Naive thymus-derived CD8-positive, alpha-beta T cell (primary cell): Measurements from ENCODE around the gene PPP2R5C. TPM values are rescaled to one million over a fixed set of nuclear protein-coding genes. Genes with fewer than 3 reads are reported as not detected.

Experiments
- ATAC-seq, 2 donors: fragments of 150-1000 bp; cut with Tn5 transposase in 1 of 2; sonication (Bioruptor Pico), chemical (Tn5 transposase) in 1 of 2; 1 replicate in 1 of 2; 2 replicates in 1 of 2; pipeline ENCODE4 v1.10.0; 2021; ENCODE audit warnings: mild to moderate bottlenecking in 2 of 2, moderate library complexity in 2 of 2
- POLR2A ChIA-PET: fragments of 350-600 bp; sonication (Branson Sonifier 250); formaldehyde crosslinking; loops from one replicate; lab custom pipeline; 2021; ENCODE audit warnings: antibody characterized with exemption; lab: Charles Lee
- DNase-seq, 10 donors: peaks; one replicate each; pipeline versions ENCODE4 v3.0.0 to v3.0.0-alpha.2; 2020 to 2022
- H3K27ac Mint-ChIP-seq, 10 donors: one replicate each; pipeline ENCODE4 v1.8.0; 2020 to 2022; ENCODE audit warnings: mild to moderate bottlenecking in 10 of 10, mixed read lengths in 10 of 10, moderate library complexity in 4 of 10, inconsistent platforms in 1 of 10
- H3K27me3 Mint-ChIP-seq, 5 donors: one replicate each; pipeline ENCODE4 v1.8.0; 2021 to 2022; ENCODE audit warnings: mixed read lengths in 5 of 5
- H3K36me3 Mint-ChIP-seq, 3 donors: one replicate each; pipeline ENCODE4 v1.8.0; 2020 to 2022; ENCODE audit warnings: mixed read lengths in 3 of 3, mild to moderate bottlenecking in 2 of 3, inconsistent platforms in 1 of 3
- H3K4me1 Mint-ChIP-seq, 4 donors: one replicate each; pipeline ENCODE4 v1.8.0; 2021 to 2022; ENCODE audit warnings: mixed read lengths in 4 of 4
- H3K4me3 Mint-ChIP-seq, 10 donors: one replicate each; pipeline ENCODE4 v1.8.0; 2020 to 2022; ENCODE audit warnings: mild to moderate bottlenecking in 10 of 10, mixed read lengths in 10 of 10, moderate library complexity in 6 of 10, inconsistent platforms in 1 of 10
- H3K9me3 Mint-ChIP-seq, 9 donors: one replicate each; pipeline ENCODE4 v1.8.0; 2020 to 2022; ENCODE audit warnings: mixed read lengths in 9 of 9, mild to moderate bottlenecking in 3 of 9, inconsistent platforms in 1 of 9, moderate library complexity in 1 of 9
- polyA plus RNA-seq, 3 donors: library from polyadenylated mRNA; unstranded; fragments of 300-500 nt; fragmentation: Illumina TruSeq; gene quantifications; one replicate each; pipeline ENCODE4 v1.2.3, GENCODE V29; 2021
- total RNA-seq, 8 experiments: library from RNA in 2 of 8; stranded (reverse) in 2 of 8; gene quantifications; one replicate each; pipeline ENCODE4 v1.2.3 and lab custom pipeline; 2021 to 2026

The PPP2R5C gene
- total and polyA plus RNA-seq, 5 experiments from 2014 or later, result 143 to 418 (median 237) TPM

DNA sequence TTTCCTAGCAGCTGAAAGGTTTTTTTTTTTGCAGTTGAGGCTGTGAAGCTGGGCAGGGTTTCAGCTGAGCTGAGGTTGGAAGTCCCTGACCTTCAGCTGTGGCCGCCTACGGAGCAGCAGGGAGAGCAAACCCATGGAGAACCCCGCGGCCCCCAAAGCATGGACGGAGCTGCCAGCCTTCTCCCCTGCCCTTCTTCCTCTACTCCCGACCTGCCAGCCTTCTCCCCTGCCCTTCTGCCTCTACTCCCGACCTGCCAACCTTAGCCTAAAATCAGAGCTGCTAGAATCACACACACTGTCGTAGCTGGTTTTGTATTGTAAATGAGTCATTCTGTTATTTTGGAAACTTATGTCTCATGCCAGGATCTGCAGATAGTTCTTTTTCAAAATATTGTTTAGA lies 74.6 kb downstream of the PPP2R5C start:
- Mint-ChIP-seq H3K27me3 (no peaks in the 10 kb centered on the region), H3K4me3 (peak overlapping the region in 6 of 10 donors; percentile 1 to 56 (median 17)), H3K27ac (peak overlapping the region in 8 of 10 donors; percentile 28 to 97 (median 78)), H3K4me1 (peaks cover 42 to 93% (median 90%) of the 10 kb centered on the region in 4 donors), H3K36me3 (peaks cover 0 to 58% (median 2%) of the 10 kb centered on the region in 3 donors), H3K9me3 (no peaks in the 10 kb centered on the region)
- POLR2A ChIA-PET, result interaction anchor here (1.0 to 5.6 kb wide), 3 partner anchors 8 to 27 kb away, joined by 5 to 34 read pairs (median 13); no protein-coding TSS in a partner anchor
- ATAC-seq (no peak), DNase-seq (no peak)

DNA sequence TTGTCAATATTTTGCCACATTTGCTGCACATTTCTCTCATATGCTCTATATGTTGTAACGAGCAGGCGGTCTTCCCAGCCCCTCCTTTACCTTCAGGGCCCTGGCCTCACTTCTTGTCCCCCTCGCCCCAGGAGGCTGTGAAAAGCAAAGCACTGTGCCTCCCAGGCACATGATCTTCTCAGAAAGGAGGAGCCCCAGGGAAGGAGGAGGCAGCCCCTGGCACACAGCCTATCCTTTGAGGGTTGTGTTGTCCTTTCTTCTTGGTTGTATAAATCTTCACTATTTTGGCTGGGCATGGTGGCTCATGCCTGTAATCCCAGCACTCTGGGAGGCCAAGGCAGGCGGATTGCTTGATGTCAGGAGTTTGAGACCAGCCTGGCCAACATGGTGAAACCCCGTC lies 77.0 kb downstream of the PPP2R5C start:
- POLR2A ChIA-PET, result interaction anchor here (0.7 kb wide), 2 partner anchors 128 to 703 kb away, joined by 3 to 4 read pairs; no protein-coding TSS in a partner anchor
- peaks cover 0 to 40% (median 3%) of the 10 kb centered on the region in 3 donors for H3K36me3 Mint-ChIP-seq
- ATAC-seq, result no peak

DNA sequence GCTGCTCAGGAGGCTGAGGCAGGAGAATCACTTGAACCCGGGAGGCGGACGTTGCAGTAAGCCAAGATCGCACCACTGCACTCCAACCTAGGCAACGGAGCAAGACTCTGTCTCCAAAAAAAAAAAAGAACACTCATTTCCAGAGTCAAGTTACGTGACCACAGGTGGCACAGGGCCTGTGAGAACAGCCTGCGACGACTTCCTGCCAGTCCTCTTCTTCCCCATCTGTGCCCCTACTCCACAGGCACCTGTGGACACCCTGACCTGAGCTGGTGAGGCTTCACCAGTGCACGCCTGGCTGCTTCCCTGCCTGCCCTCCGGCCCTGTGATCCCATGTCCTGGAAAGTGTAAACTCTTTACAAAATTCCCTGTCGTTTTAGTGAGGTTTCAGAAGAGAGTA lies 77.7 kb downstream of the PPP2R5C start:
- H3K27me3 Mint-ChIP-seq, result no peaks in the 10 kb centered on the region
- H3K4me3 Mint-ChIP-seq, result peak overlapping the region in 9 of 10 donors; percentile 62 to 89 (median 79)
- peak overlapping the region; percentile 88 to 97 (median 95) for H3K27ac Mint-ChIP-seq
- POLR2A ChIA-PET, result interaction anchor here (0.6 to 0.7 kb wide), 2 partner anchors 29 to 68 kb away, joined by 3 to 4 read pairs; no protein-coding TSS in a partner anchor
- DNase-seq, result peak in 7 of 10 donors; percentile 21 to 55 (median 43)
- H3K4me1 Mint-ChIP-seq, result peaks cover 48 to 93% (median 91%) of the 10 kb centered on the region in 4 donors
- no peaks in the 10 kb centered on the region for H3K9me3 Mint-ChIP-seq
- peaks cover 0 to 39% (median 3%) of the 10 kb centered on the region in 3 donors for H3K36me3 Mint-ChIP-seq
- ATAC-seq, result peak; percentile 62 to 69

More for the DNA sequence above, 77.0 kb downstream of the PPP2R5C start:
- no peaks in the 10 kb centered on the region for H3K27me3 Mint-ChIP-seq
- H3K27ac Mint-ChIP-seq, result peak overlapping the region; percentile 73 to 97 (median 94)
- peaks cover 44 to 92% (median 89%) of the 10 kb centered on the region in 4 donors for H3K4me1 Mint-ChIP-seq
- no peak for DNase-seq
- peak overlapping the region in 7 of 10 donors; percentile 1 to 89 (median 69) for H3K4me3 Mint-ChIP-seq
- no peaks in the 10 kb centered on the region for H3K9me3 Mint-ChIP-seq

DNA sequence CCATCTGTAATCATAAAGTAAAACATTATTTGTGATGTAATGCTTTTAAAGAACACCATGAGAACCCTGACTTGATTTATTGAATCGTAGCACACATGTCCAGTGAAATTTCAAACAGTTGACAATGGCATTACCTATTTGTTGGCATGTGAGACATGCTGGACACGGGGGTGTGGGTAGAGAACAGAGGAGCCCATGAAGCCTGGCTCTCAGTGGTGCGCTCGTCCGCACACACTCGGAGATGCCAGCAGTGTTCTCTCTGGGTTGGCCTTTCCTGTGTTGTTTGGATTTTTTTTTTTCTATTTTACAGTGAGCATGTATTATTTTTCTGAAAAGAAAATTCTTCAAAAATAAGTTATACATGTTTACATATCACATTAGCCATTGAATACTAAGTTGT lies 78.2 kb downstream of the PPP2R5C start:
- peak overlapping the region; percentile 88 to 97 (median 95) for H3K27ac Mint-ChIP-seq
- POLR2A ChIA-PET, result interaction anchor here (0.6 to 1.2 kb wide), 4 partner anchors 30 to 134 kb away, joined by 3 to 4 read pairs (median 3); no protein-coding TSS in a partner anchor
- peaks cover 45 to 93% (median 91%) of the 10 kb centered on the region in 4 donors for H3K4me1 Mint-ChIP-seq
- H3K9me3 Mint-ChIP-seq, result no peaks in the 10 kb centered on the region
- H3K4me3 Mint-ChIP-seq, result peak overlapping the region in 9 of 10 donors; percentile 62 to 89 (median 79)
- H3K27me3 Mint-ChIP-seq, result no peaks in the 10 kb centered on the region
- peaks cover 0 to 41% (median 3%) of the 10 kb centered on the region in 3 donors for H3K36me3 Mint-ChIP-seq
- DNase-seq (no peak), ATAC-seq (no peak)

DNA sequence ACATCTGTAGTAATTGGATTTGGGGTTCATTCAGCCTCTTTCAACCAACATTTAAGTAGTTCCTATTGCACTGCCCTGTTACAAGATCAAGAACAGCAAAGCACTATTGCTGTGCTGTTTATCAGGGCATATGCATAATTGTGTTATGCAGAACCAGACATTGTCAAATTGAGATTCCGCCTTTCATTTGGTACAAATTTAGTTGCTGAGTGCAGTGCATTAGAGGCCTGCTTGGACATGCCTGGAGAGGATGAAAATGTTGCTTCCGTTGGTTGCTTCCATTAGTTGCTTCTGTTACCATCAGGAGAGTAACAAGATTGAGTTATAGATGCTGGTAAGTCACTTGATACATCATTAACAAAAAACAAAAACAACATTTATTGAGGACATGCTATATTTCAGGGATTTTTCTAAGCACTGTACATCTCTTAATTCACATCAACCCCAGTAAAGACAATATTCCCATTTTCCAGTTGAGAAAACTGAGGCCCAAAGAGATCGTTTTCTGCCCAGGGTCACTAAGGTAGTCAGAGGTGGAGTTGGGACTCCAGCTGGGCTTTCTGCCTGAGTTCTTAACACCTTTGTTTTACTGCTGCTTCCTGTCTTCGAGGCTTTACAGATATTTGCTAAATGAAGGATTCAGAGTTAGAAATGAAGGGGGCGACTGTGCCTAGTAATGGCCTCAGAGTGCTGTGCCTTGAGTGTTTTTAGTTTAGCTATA lies 79.3 kb downstream of the PPP2R5C start:
- Mint-ChIP-seq H3K36me3 (peaks cover 0 to 42% (median 3%) of the 10 kb centered on the region in 3 donors), H3K27me3 (no peaks in the 10 kb centered on the region), H3K9me3 (no peaks in the 10 kb centered on the region), H3K27ac (peak overlapping the region; percentile 80 to 97 (median 91)), H3K4me1 (peaks cover 34 to 93% (median 87%) of the 10 kb centered on the region in 4 donors), H3K4me3 (peak overlapping the region in 9 of 10 donors; percentile 21 to 73 (median 39))
- POLR2A ChIA-PET, result interaction anchor here (0.6 to 1.8 kb wide), 7 partner anchors 10 to 135 kb away, joined by 3 to 8 read pairs (median 4); no protein-coding TSS in a partner anchor
- no peak for ATAC-seq
- DNase-seq, result no peak

DNA sequence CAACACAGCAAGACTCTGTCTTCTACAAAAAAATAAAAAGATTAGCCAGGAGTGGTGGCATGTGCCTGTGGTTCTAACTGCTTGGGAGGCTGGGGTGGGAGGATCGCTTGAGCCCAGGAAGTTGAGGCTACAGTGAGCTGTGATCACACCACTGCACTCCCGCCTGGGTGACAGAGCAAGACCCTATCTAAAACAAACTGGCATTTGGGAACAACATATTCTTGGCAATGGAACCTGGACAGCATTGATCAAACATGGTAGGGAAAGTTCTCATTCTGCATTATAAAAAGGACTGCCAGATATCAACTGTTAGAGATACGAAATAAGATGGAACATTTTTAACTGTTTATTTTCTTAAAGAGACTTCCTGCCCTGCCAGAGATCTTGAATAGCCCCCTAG lies 81.5 kb downstream of the PPP2R5C start:
- Mint-ChIP-seq H3K27me3 (no peaks in the 10 kb centered on the region), H3K27ac (peak overlapping the region; percentile 41 to 95 (median 84)), H3K4me3 (peak overlapping the region in 4 of 10 donors; percentile 1 to 36 (median 17)), H3K9me3 (no peaks in the 10 kb centered on the region), H3K4me1 (peaks cover 38 to 97% (median 91%) of the 10 kb centered on the region in 4 donors), H3K36me3 (peaks cover 0 to 45% (median 2%) of the 10 kb centered on the region in 3 donors)
- POLR2A ChIA-PET, result interaction anchor here (0.8 to 2.3 kb wide), 4 partner anchors 12 to 62 kb away, joined by 3 to 19 read pairs (median 6); no protein-coding TSS in a partner anchor
- ATAC-seq (no peak), DNase-seq (no peak)

DNA sequence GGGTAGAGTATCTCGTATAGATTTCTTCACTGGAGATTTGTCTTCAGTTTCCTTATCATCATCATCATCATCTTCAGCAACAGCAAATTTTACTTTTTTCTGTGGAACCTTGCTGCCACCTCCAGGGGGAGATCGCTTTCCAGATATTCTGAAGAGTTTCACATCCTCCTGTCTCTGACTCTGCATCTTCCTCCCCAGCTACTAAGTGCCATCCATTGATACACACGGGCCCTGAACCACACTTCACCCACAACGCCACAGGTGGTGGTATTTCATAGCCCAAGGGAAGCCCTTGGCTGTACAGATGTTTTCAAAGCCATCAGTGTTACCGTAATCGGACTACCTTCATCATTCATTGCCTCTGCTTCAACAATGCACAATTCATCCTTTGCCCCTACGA lies 82.2 kb downstream of the PPP2R5C start:
- ATAC-seq (peak; percentile 72 to 82), DNase-seq (peak in 9 of 10 donors; percentile 46 to 76 (median 56))
- Mint-ChIP-seq H3K4me3 (peak overlapping the region in 9 of 10 donors; percentile 15 to 69 (median 40)), H3K27ac (peak overlapping the region; percentile 65 to 95 (median 86)), H3K4me1 (peaks cover 39 to 95% (median 91%) of the 10 kb centered on the region in 4 donors), H3K27me3 (no peaks in the 10 kb centered on the region), H3K9me3 (no peaks in the 10 kb centered on the region), H3K36me3 (peaks cover 0 to 47% (median 2%) of the 10 kb centered on the region in 3 donors)
- POLR2A ChIA-PET, result interaction anchor here (0.6 to 2.3 kb wide), 9 partner anchors 13 to 667 kb away, joined by 3 to 19 read pairs (median 5); no protein-coding TSS in a partner anchor

DNA sequence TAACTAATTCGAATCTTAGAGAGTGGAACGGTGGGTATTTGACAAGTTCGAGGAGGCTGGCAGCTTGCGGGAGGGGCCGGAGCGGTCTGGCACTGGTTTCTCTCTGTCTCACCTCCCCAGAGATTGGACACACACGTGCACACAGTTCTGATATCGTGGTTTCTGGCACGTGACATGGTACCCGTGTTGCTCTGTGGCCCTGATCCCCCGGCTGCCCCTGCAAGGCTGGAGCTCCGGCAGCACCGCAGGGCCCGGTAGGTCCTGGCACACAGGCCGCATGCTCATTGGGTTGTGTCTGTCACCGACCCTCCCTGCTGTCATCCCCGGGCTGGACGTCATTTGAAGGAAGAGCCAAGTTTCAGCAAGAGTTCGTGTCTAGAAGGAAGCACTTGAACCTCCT lies 82.7 kb downstream of the PPP2R5C start:
- peaks cover 41 to 95% (median 91%) of the 10 kb centered on the region in 4 donors for H3K4me1 Mint-ChIP-seq
- peak overlapping the region; percentile 65 to 95 (median 84) for H3K27ac Mint-ChIP-seq
- POLR2A ChIA-PET, result interaction anchor here (0.7 to 2.3 kb wide), 7 partner anchors 13 to 666 kb away, joined by 3 to 19 read pairs (median 5); no protein-coding TSS in a partner anchor
- peak overlapping the region in 2 of 10 donors; percentile 24 to 54 for H3K4me3 Mint-ChIP-seq
- H3K27me3 Mint-ChIP-seq, result no peaks in the 10 kb centered on the region
- peaks cover 0 to 52% (median 2%) of the 10 kb centered on the region in 3 donors for H3K36me3 Mint-ChIP-seq
- ATAC-seq, result no peak
- no peaks in the 10 kb centered on the region for H3K9me3 Mint-ChIP-seq
- DNase-seq, result no peak

DNA sequence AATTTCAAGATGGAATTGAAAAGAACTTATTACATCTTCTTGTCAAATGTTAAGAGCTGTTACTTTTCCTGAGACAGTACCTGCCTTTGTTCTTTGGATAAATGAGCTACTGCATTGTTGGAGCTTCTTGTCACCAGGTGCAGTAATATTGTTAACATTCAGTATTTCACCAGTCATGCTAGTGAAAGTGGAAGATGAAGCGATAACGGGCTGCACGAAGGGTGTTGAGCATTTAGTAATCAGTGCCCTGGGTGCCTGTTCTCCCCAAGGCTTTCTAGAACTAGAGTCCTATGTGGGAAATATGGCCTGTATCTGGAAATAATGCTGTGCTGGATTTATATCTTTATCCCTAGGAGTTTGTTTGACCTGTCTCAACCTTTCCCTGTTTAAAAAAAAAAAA lies 83.2 kb downstream of the PPP2R5C start:
- peaks cover 0 to 49% (median 2%) of the 10 kb centered on the region in 3 donors for H3K36me3 Mint-ChIP-seq
- POLR2A ChIA-PET, result interaction anchor here (0.9 to 2.4 kb wide), 6 partner anchors 20 to 138 kb away, joined by 4 to 19 read pairs (median 5); no protein-coding TSS in a partner anchor
- H3K4me1 Mint-ChIP-seq, result peaks cover 43 to 95% (median 91%) of the 10 kb centered on the region in 4 donors
- ATAC-seq (no peak), DNase-seq (no peak)
- H3K27me3 Mint-ChIP-seq, result no peaks in the 10 kb centered on the region
- no peaks in the 10 kb centered on the region for H3K9me3 Mint-ChIP-seq
- peak overlapping the region in 1 of 10 donors; percentile 2 for H3K4me3 Mint-ChIP-seq
- H3K27ac Mint-ChIP-seq, result peak overlapping the region; percentile 9 to 87 (median 73)

DNA sequence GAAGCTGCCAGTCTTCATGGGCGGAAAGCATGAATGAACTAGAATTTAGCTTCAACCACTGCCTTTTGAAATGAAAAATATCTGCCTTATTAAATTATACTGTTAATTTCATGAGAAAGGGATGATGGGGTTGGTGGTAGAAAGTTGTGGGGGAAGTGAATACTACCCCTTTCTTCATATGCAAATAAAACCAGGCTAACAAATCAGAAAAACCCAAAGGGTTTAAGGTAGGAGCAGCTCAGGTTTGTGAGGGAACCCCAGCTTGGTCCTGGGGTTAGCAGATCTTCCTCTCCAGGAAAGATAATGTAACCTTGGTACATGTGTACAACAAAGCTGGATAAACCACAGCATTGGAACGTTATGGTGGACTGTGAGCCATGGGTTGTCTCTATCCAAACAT lies 84.0 kb downstream of the PPP2R5C start:
- no peak overlapping the region for H3K4me3 Mint-ChIP-seq
- H3K27me3 Mint-ChIP-seq, result no peaks in the 10 kb centered on the region
- no peak for DNase-seq
- no peak for ATAC-seq
- H3K36me3 Mint-ChIP-seq, result peaks cover 0 to 48% (median 2%) of the 10 kb centered on the region in 3 donors
- no peaks in the 10 kb centered on the region for H3K9me3 Mint-ChIP-seq
- H3K27ac Mint-ChIP-seq, result peak overlapping the region in 7 of 10 donors; percentile 53 to 81 (median 68)
- H3K4me1 Mint-ChIP-seq, result peaks cover 47 to 95% (median 91%) of the 10 kb centered on the region in 4 donors
- POLR2A ChIA-PET, result interaction anchor here (0.8 to 2.4 kb wide), 5 partner anchors 9 to 138 kb away, joined by 3 to 19 read pairs (median 5); no protein-coding TSS in a partner anchor

DNA sequence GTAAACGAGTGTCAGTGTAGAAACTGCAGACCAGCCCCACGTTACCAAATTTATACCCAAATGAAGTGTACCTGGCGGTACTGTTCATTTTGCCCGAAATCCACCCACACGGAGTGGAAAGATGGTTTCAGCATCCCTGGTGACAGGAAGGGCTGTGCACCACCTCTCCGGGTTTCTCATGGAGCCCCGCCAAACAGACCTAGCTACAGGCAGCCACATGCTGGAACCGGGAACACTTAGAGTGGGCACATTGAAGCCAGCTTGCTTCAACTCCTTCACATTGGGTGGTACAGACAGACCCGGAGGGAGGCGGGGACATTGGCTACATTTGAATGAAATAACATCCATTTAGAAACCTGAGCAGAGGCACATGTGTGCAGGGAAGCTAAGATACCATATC lies 84.4 kb downstream of the PPP2R5C start:
- peaks cover 0 to 48% (median 2%) of the 10 kb centered on the region in 3 donors for H3K36me3 Mint-ChIP-seq
- peak overlapping the region; percentile 34 to 89 (median 70) for H3K27ac Mint-ChIP-seq

DNA sequence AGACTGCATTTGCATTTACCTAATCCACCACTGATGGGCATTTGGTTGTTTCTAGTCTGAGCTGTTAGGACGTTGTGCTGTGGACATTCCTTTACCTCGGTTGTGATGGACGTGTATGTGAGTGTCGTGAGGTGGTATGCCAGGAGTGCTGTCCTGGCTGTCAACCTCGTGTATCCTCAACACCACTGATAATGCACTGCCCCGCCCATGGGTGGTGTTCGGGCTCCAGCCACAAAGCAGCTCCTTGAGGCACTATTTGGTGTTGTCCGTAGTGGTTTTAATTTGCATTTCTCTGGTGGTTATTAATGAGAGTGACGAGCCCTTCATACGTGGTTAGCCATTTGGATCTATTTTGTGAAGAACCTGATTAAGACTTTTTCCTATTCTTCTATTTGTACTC lies 87.6 kb downstream of the PPP2R5C start:
- Mint-ChIP-seq H3K36me3 (peaks cover 0 to 50% (median 0%) of the 10 kb centered on the region in 3 donors), H3K4me3 (peak overlapping the region in 8 of 10 donors; percentile 0 to 84 (median 51)), H3K27ac (peak overlapping the region in 7 of 10 donors; percentile 9 to 89 (median 76)), H3K4me1 (peaks cover 45 to 95% (median 93%) of the 10 kb centered on the region in 4 donors), H3K9me3 (no peaks in the 10 kb centered on the region), H3K27me3 (no peaks in the 10 kb centered on the region)
- POLR2A ChIA-PET, result interaction anchor here (0.7 to 1.5 kb wide), 4 partner anchors 26 to 143 kb away, joined by 3 to 5 read pairs (median 4); no protein-coding TSS in a partner anchor
- no peak for DNase-seq
- ATAC-seq, result no peak

More for the DNA sequence above, 84.4 kb downstream of the PPP2R5C start:
- DNase-seq, result no peak
- peaks cover 45 to 95% (median 91%) of the 10 kb centered on the region in 4 donors for H3K4me1 Mint-ChIP-seq
- no peaks in the 10 kb centered on the region for H3K9me3 Mint-ChIP-seq
- no peak for ATAC-seq
- H3K4me3 Mint-ChIP-seq, result peak overlapping the region in 1 of 10 donors; percentile 3
- POLR2A ChIA-PET, result interaction anchor here (0.7 to 2.4 kb wide), 5 partner anchors 9 to 139 kb away, joined by 3 to 13 read pairs (median 4); no protein-coding TSS in a partner anchor
- H3K27me3 Mint-ChIP-seq, result no peaks in the 10 kb centered on the region
